ENCODE data around the gene PSMA4.
"Not testable (repeated sequence)": the region's sequence is repeated elsewhere in the genome, so short reads cannot be mapped to it uniquely, and the experiment has no call there.

The PSMA4 gene

GRCh38 chr15:78540141-78540870, at the start of gene PSMA4:
PSMA4 (plus strand) TSS chr15:78540444; CDS start chr15:78541928, 1,484 bp downstream.
- DNase-seq, result peak; percentile 78

GRCh38 chr15:78492872-78493271, 47.4 kb upstream of the PSMA4 start:
- no peak for DNase-seq

- DNase-seq, result no peak
Observed at GRCh38 chr15:78501857-78502256, 38.4 kb upstream of the PSMA4 start.

GRCh38 chr15:78502641-78503040, 37.6 kb upstream of the PSMA4 start:
- DNase-seq, result no peak

- peak; percentile 89 for DNase-seq
Observed at GRCh38 chr15:78506971-78507830, 33.0 kb upstream of the PSMA4 start, which contains the start of gene HYKK. HYKK (plus strand) TSS chr15:78507577; CDS start chr15:78513089, 5,512 bp downstream.

- DNase-seq, result no peak
Observed at GRCh38 chr15:78507831-78508160, 32.4 kb upstream of the PSMA4 start.

GRCh38 chr15:78508272-78508671, 32.0 kb upstream of the PSMA4 start:
- no peak for DNase-seq

- DNase-seq, result no peak
Observed at GRCh38 chr15:78509726-78510312, 30.4 kb upstream of the PSMA4 start.

- DNase-seq, result not testable (repeated sequence)
Observed at GRCh38 chr15:78520035-78520434, 20.2 kb upstream of the PSMA4 start.

GRCh38 chr15:78524230-78524629, 16.0 kb upstream of the PSMA4 start:
- DNase-seq, result no peak

GRCh38 chr15:78527325-78527724, 12.9 kb upstream of the PSMA4 start:
- DNase-seq, result no peak

- DNase-seq, result no peak
Observed at GRCh38 chr15:78533331-78533730, 6.9 kb upstream of the PSMA4 start.

GRCh38 chr15:78536134-78536533, 4.1 kb upstream of the PSMA4 start:
- no peak for DNase-seq

GRCh38 chr15:78537266-78537905, 2.9 kb upstream of the PSMA4 start:
- DNase-seq, result no peak

GRCh38 chr15:78538358-78538757, 1.9 kb upstream of the PSMA4 start:
- no peak for DNase-seq

GRCh38 chr15:78539464-78540140, 642 bp upstream of the PSMA4 start:
- DNase-seq, result not testable (repeated sequence)

- no peak for DNase-seq
Observed at GRCh38 chr15:78540871-78541743, 863 bp downstream of the PSMA4 start.

GRCh38 chr15:78541744-78542034, 1.4 kb downstream of the PSMA4 start:
- no peak for DNase-seq

- DNase-seq, result no peak
Observed at GRCh38 chr15:78542647-78543046, 2.4 kb downstream of the PSMA4 start.

GRCh38 chr15:78550194-78550593, 9.9 kb downstream of the PSMA4 start:
- DNase-seq, result no peak

GRCh38 chr15:78550815-78551214, 10.6 kb downstream of the PSMA4 start:
- no peak for DNase-seq

- DNase-seq, result no peak
Observed at GRCh38 chr15:78551902-78552301, 11.7 kb downstream of the PSMA4 start.
